ENCODE measurements around the gene UNC119. TPM values are rescaled to one million over a fixed set of nuclear protein-coding genes. Genes with fewer than 3 reads are reported as not detected.

The UNC119 gene
- total and polyA plus RNA-seq, 2 of the 13 experiments (the other 11 are each of a cell fraction or from before 2014, with no cell fraction given) = 10.4 to 63.1 TPM

DNA sequence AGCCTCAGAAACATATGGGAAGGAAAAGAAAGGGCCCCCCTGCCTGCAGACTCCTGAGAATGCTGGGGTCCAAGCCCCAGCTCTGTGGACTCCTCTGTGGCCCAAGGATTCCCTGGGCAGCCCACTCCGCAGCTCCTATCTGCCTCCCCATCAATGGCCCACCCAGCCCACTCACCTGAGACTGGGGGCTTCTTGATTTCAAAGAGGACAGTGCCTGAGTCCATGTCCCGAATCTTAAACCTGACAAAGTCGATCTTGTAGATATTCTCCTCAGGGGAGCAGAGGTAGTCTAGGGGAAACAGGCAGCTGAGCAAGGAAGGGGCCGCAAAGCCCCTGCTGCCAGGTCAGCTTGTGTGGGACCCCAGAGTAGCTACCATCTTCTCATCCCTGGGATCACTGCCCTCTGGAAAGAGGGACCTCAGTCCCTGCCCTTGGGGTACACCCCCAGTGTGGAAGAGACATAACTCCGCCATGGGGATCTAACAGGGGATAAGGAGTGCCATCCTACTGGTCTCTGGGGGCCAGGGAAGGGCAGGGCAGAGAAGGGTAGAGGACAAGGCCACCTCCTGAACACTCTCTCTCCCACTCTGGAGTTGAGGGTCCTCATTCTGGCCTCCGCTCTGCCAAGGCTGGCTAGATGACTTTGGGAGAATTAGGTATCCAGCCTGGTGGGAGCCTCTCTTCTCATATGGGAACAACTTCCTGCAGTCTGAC is 3.9 kb downstream of the UNC119 start:
- Histone ChIP-seq H3K4me1 (ENCODE audit: insufficient read depth, low read length) (peaks cover 39% of the 10 kb centered on the region), H3K36me3 (replicated peaks in 1 of 2; ENCODE audit: control insufficient read depth in 1 of 2, insufficient read depth in 2 of 2, low read length in 2 of 2) (peaks cover 0 to 2% of the 10 kb centered on the region in 2 experiments; a peak in 1 of 5 replicates), H3K79me2 (ENCODE audit: insufficient read depth, low read length) (no peaks in the 10 kb centered on the region), H3K27me3 (ENCODE audit: control insufficient read depth in 1 of 2, insufficient read depth in 2 of 2, low read length in 2 of 2) (no peaks in the 10 kb centered on the region), H3K9me3 (ENCODE audit: low read length) (no peaks in the 10 kb centered on the region), H2AFZ (ENCODE audit: low read length) (no peak overlapping the region), H4K20me1 (ENCODE audit: insufficient read depth, low read length) (no peaks in the 10 kb centered on the region), H3K9ac (ENCODE audit: insufficient read depth, low read depth, low read length) (no peak overlapping the region), H3K4me3 (replicated peaks in 1 of 3; ENCODE audit: insufficient read depth in 1 of 3, low read depth in 2 of 3, low read length in 3 of 3) (no peak overlapping the region), H3K4me2 (ENCODE audit: low read depth, low read length) (no peak overlapping the region), H3K27ac (ENCODE audit: extremely low read length, insufficient read depth, low read length) (no peak overlapping the region)
- in situ Hi-C loops (cut with HindIII; ENCODE audit: extremely low pct_ligation_motif_present, low pct_unique_long_range_greater_than_20kb) = no loop called here
- no TSS peak for BruUV-seq (replicated peaks)
- intact Hi-C loops (cut with micrococcal nuclease; ENCODE audit: unreplicated experiment) = loop anchor here (2.0 kb wide), 1 partner anchor 64 kb away; no protein-coding TSS in a partner anchor
- WGBS (ENCODE audit: low lambda C conversion rate) = 85% methylated on average over 3 of the region's 6 CpGs
- no peak for TF ChIP-seq ZNF382 (CRISPR knock-in tag; IDR thresholded peaks at IDR 0.05; ENCODE audit: borderline replicate concordance)
- no peak for TF ChIP-seq PAF1 (CRISPR knock-in tag; IDR thresholded peaks at IDR 0.05)
- peak; percentile 10; the same call in 1 of the 2 replicates for TF ChIP-seq ZNF274 (CRISPR knock-in tag; IDR thresholded peaks at IDR 0.05)
- no peak for TF ChIP-seq ZNF24 (IDR thresholded peaks at IDR 0.05)
- no peak for TF ChIP-seq FIP1L1 (IDR thresholded peaks at IDR 0.05; ENCODE audit: borderline replicate concordance, insufficient read depth, low read depth, low read length)
- TF ChIP-seq ZNF761 (CRISPR knock-in tag; conservative IDR thresholded peaks at IDR 0.05) = no peak
- no peak for TF ChIP-seq SAFB2 (CRISPR knock-in tag; IDR thresholded peaks at IDR 0.05; ENCODE audit: borderline replicate concordance, low read depth)
- no peak for TF ChIP-seq SATB2 (CRISPR knock-in tag; IDR thresholded peaks at IDR 0.05)
- 0 out of 2 replicates have a peak, but pooled peaks have one; percentile 14 for TF ChIP-seq ZNF598 (CRISPR knock-in tag; IDR thresholded peaks at IDR 0.05; ENCODE audit: borderline replicate concordance)
- no peak for TF ChIP-seq ZNF468 (CRISPR knock-in tag; IDR thresholded peaks at IDR 0.05)
- TF ChIP-seq ZNF841 (CRISPR knock-in tag; IDR thresholded peaks at IDR 0.05; ENCODE audit: borderline replicate concordance) = no peak
- no peak for TF ChIP-seq ZNF556 (CRISPR knock-in tag; IDR thresholded peaks at IDR 0.05; ENCODE audit: borderline replicate concordance)
- no peak for TF ChIP-seq MED8 (CRISPR knock-in tag; IDR thresholded peaks at IDR 0.05; ENCODE audit: insufficient replicate concordance)
- TF ChIP-seq TCF7L2 (IDR thresholded peaks at IDR 0.05; ENCODE audit: low read depth, low read length) = no peak
- DNase-seq (ENCODE audit: low spot score) = no peak
- FAIRE-seq = no peak
- CTCF ChIA-PET (ENCODE audit: low intra/inter-chr PET ratio, low total read pairs) = interaction anchor here (1.1 to 1.9 kb wide), 2 partner anchors 65 to 67 kb away, joined by 3 to 5 read pairs; partner anchors contain the start of gene RSKR
- POLR2A ChIA-PET = no interaction called here
- no peak for ATAC-seq
